C4-2B (cell line): Measurements from ENCODE around the gene DPP7.
A peak's percentile ranks its signal among the peaks of the same experiment; 100 is the strongest.

Experiments used
- H3K27ac ChIP-seq: fragments of 450-650 bp; 2 replicates; pipeline ENCODE4 v1.5.1; 2017
- CTCF ChIP-seq: fragments of 450-650 bp; conservative IDR thresholded peaks from 2 replicates; pipeline ENCODE4 v1.5.1; 2017; ENCODE audit warnings: mild to moderate bottlenecking
- ZFX ChIP-seq: fragments of 450-650 bp; IDR thresholded peaks from 2 replicates; pipeline ENCODE4 v1.6.1; 2017

DPP7 gene

GRCh38 chr9:137082925-137083290 is 31.6 kb downstream of the DPP7 start:
- no peak for TF ChIP-seq CTCF
- no peak for TF ChIP-seq ZFX
- H3K27ac ChIP-seq: no peak overlapping the region

- TF ChIP-seq ZFX (no peak), CTCF (no peak)
Observed at GRCh38 chr9:137082222-137082924, 32.2 kb downstream of the DPP7 start.

DNA sequence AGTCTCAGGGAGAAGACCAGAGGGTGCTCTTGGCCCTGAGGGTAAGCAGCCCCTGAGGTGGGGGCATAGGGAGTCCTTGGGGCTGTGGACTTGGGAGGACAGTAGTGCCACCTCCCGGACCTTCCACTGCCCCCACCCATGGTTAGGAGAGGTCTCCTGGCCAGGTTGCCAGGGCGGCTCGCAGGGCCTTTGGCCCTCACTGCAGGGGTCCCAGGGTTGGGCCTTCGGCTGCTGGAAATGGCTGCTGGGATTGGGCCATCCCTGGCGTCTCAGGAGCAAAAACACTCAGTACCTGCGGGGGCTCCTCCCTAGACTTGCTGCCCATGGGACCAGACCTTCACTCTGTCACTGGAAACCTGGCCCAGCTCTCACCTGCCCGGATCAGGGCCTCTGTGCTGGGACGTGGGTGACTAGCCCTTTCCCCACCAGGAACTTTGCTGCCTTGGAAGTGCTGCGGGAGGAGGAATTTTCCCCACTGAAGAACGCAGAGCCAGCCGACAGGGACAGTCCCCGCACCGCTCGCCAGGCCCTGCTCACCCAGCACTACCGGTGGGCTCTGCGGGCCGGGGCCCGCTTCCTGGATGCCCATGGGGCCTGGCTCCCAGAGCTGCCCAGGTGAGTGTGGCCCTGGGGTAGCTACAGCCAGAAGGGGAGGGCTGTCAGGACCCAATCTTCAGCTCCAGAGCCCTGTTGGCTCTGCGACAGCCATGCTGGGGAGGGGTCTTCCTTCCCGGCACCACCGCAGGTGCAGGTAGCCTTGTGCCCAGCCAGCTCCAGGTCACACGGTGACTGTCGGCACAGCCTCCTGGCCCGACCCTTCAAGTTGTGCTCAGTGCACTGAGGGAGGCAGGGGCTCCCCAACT is 34.0 kb downstream of the DPP7 start:
- H3K27ac ChIP-seq: no peak overlapping the region
- no peak for TF ChIP-seq CTCF
- TF ChIP-seq ZFX: no peak

More at GRCh38 chr9:137082222-137082924, 32.2 kb downstream of the DPP7 start:
- H3K27ac ChIP-seq: no peak overlapping the region

DNA sequence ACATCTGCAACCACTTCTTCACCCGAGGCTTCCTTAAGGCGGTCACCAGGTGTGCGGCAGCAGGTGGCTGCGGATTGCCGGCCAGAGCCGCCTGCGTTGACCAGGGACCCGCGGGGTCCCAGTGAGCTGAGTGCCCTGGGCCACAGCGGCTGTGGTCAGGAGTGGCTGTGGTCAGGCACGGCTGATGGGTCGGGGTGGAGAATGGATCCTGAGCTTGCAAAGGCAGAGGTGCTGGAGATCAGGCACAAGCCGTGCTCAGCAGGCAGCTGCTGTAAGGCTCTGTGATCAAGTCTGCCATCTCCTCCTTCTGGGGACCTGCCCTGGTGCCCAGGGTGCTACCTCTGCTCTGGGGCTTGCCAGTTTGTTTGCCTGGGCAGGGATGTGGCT is 35.1 kb downstream of the DPP7 start:
- TF ChIP-seq CTCF (no peak), ZFX (no peak)
- H3K27ac ChIP-seq: no peak overlapping the region

GRCh38 chr9:137078701-137079400 is 35.7 kb downstream of the DPP7 start:
- H3K27ac ChIP-seq: no peak overlapping the region; the same call in 1 of the 2 replicates
- TF ChIP-seq ZFX: no peak
- no peak for TF ChIP-seq CTCF

- H3K27ac ChIP-seq: peak overlapping the region; percentile 71
- TF ChIP-seq CTCF: no peak
- 0 out of 2 replicates have a peak, but pooled peaks have one; percentile 49 for TF ChIP-seq ZFX
Observed at GRCh38 chr9:137077758-137078693, 36.5 kb downstream of the DPP7 start.
